Ascending aorta (tissue), 2 donors: ENCODE measurements around the gene PADI3. TPM values are rescaled to one million over a fixed set of nuclear protein-coding genes. Genes with fewer than 3 reads are reported as not detected.

Source experiments
- DNase-seq, 2 donors: peaks; one replicate each; pipeline ENCODE4 v3.0.0-alpha.2; 2019; ENCODE audit warnings: low spot score in 2 of 2
- H3K27ac ChIP-seq, 2 donors: fragments of 200-600 bp; sonication (generic); one replicate each; pipeline ENCODE4 v1.5.1; 2016 to 2017; ENCODE audit warnings: mild to moderate bottlenecking in 1 of 2
- H3K27me3 ChIP-seq: fragments of 200-600 bp; sonication (generic); one replicate; pipeline ENCODE4 v1.5.1; 2017
- H3K36me3 ChIP-seq, 2 donors: fragments of 200-600 bp; sonication (generic); one replicate each; pipeline ENCODE4 v1.5.1; 2016
- H3K4me1 ChIP-seq, 2 donors: fragments of 200-600 bp; sonication (generic); one replicate each; pipeline ENCODE4 v1.5.1; 2016 to 2017; ENCODE audit warnings: mild to moderate bottlenecking in 1 of 2
- H3K4me3 ChIP-seq, 2 donors: fragments of 200-600 bp; sonication (generic); one replicate each; pipeline ENCODE4 v1.5.1; 2016 to 2017; ENCODE audit warnings: mild to moderate bottlenecking in 1 of 2
- H3K9me3 ChIP-seq, 2 donors: fragments of 200-600 bp; sonication (generic); one replicate each; pipeline ENCODE4 v1.5.1; 2016
- intact Hi-C: fragments of 100-400 bp; cut with DNase I; formaldehyde crosslinking; loops from one replicate; pipeline ENCODE4 v1.15.1; 2023
- total RNA-seq: library from RNA; depleted of rRNA; stranded (reverse); fragments of >200 nt; gene quantifications from one replicate; pipeline ENCODE4 v1.1.0, GENCODE V29; 2016
- TF ChIP-seq, protein P1 (sequence below), 3 experiments: fragments of 200-600 bp in 2 of 3; fragments of 450-650 bp in 1 of 3; sonication (generic) in 2 of 3; IDR thresholded peaks; one replicate each; pipeline ENCODE4 v1.5.1; 2016 to 2019; ENCODE audit warnings: antibody characterized with exemption in 3 of 3, mild to moderate bottlenecking in 1 of 3, moderate library complexity in 1 of 3

Gene PADI3
- total RNA-seq, 1 donor from 2014 or later = not detected

- Histone ChIP-seq H3K9me3 (no peaks in the 10 kb centered on the region), H3K27me3 (no peaks in the 10 kb centered on the region), H3K4me3 (no peak overlapping the region), H3K4me1 (no peaks in the 10 kb centered on the region), H3K27ac (no peak overlapping the region), H3K36me3 (no peaks in the 10 kb centered on the region)
- no peak for DNase-seq
- intact Hi-C loops = no loop called here
- TF ChIP-seq, protein P1, sequence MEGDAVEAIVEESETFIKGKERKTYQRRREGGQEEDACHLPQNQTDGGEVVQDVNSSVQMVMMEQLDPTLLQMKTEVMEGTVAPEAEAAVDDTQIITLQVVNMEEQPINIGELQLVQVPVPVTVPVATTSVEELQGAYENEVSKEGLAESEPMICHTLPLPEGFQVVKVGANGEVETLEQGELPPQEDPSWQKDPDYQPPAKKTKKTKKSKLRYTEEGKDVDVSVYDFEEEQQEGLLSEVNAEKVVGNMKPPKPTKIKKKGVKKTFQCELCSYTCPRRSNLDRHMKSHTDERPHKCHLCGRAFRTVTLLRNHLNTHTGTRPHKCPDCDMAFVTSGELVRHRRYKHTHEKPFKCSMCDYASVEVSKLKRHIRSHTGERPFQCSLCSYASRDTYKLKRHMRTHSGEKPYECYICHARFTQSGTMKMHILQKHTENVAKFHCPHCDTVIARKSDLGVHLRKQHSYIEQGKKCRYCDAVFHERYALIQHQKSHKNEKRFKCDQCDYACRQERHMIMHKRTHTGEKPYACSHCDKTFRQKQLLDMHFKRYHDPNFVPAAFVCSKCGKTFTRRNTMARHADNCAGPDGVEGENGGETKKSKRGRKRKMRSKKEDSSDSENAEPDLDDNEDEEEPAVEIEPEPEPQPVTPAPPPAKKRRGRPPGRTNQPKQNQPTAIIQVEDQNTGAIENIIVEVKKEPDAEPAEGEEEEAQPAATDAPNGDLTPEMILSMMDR (IDR thresholded peaks at IDR 0.05) = no peak
Measured at GRCh38 chr1:17216078-17216477, 32.8 kb upstream of the PADI3 start.

GRCh38 chr1:17217607-17218006, 31.3 kb upstream of the PADI3 start:
- DNase-seq = no peak
- no peaks in the 10 kb centered on the region for H3K27me3 ChIP-seq
- TF ChIP-seq, protein P1 (IDR thresholded peaks at IDR 0.05) = no peak
- no peak overlapping the region for H3K4me3 ChIP-seq
- no peak overlapping the region for H3K27ac ChIP-seq
- H3K9me3 ChIP-seq = no peaks in the 10 kb centered on the region
- intact Hi-C loops = no loop called here
- H3K36me3 ChIP-seq = no peaks in the 10 kb centered on the region
- H3K4me1 ChIP-seq = no peaks in the 10 kb centered on the region

- Histone ChIP-seq H3K27me3 (no peaks in the 10 kb centered on the region), H3K9me3 (no peaks in the 10 kb centered on the region), H3K27ac (no peak overlapping the region), H3K4me3 (no peak overlapping the region), H3K36me3 (no peaks in the 10 kb centered on the region), H3K4me1 (no peaks in the 10 kb centered on the region)
- intact Hi-C loops = no loop called here
- TF ChIP-seq, protein P1 (IDR thresholded peaks at IDR 0.05) = no peak
- no peak for DNase-seq
Measured at GRCh38 chr1:17218939-17219338, 30.0 kb upstream of the PADI3 start.

DNA sequence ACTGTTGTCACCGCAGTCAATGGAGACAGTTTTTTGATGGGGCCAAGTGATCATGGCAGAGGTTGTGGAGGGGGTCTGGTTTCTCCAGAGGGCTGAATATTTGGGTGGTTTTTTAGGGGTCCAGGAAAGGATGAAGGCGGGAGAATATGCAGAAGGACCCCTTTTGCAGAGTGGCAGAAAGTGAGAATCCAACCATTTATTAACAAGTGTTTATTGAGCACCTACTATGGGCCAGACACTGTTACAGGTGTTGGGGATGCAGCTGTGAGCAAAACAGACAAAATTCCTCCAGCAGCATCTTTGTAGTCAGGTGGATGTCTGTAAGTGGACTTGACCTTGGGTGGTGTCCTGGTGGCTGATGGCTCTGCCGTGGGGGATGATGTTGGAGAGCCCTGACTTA, 28.6 kb upstream of the PADI3 start:
- H3K36me3 ChIP-seq = no peaks in the 10 kb centered on the region
- H3K27me3 ChIP-seq = no peaks in the 10 kb centered on the region
- TF ChIP-seq, protein P1 (IDR thresholded peaks at IDR 0.05) = no peak
- H3K4me1 ChIP-seq = no peaks in the 10 kb centered on the region
- H3K9me3 ChIP-seq = no peaks in the 10 kb centered on the region
- no peak overlapping the region for H3K4me3 ChIP-seq
- intact Hi-C loops = no loop called here
- no peak overlapping the region for H3K27ac ChIP-seq
- DNase-seq = no peak

DNA sequence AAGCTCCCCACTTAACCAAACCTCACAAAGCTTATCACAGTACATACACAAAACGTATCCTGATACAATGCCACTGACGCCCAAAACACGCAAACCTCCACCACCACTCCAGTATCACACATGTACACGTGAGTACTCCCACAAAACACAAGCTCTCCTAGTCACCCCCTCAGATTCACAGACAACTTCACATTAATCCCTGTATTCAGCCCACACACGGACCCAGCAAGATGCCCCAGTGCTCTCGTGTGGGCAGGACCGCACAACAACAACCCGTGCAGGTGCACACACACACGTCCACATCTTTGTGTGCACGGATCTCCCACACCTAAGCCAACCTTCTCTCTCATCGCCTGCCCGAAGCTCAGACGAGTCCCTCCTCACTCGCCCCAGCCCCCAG, 26.3 kb upstream of the PADI3 start:
- no peaks in the 10 kb centered on the region for H3K27me3 ChIP-seq
- H3K27ac ChIP-seq = no peak overlapping the region
- TF ChIP-seq, protein P1 (IDR thresholded peaks at IDR 0.05) = no peak
- intact Hi-C loops = no loop called here
- no peaks in the 10 kb centered on the region for H3K4me1 ChIP-seq
- no peaks in the 10 kb centered on the region for H3K36me3 ChIP-seq
- no peaks in the 10 kb centered on the region for H3K9me3 ChIP-seq
- H3K4me3 ChIP-seq = no peak overlapping the region
- no peak for DNase-seq

GRCh38 chr1:17224434-17224833, 24.5 kb upstream of the PADI3 start:
- H3K36me3 ChIP-seq = no peaks in the 10 kb centered on the region
- TF ChIP-seq, protein P1 (IDR thresholded peaks at IDR 0.05) = no peak
- H3K27me3 ChIP-seq = no peaks in the 10 kb centered on the region
- no peaks in the 10 kb centered on the region for H3K4me1 ChIP-seq
- no peak overlapping the region for H3K4me3 ChIP-seq
- no peak for DNase-seq
- H3K9me3 ChIP-seq = no peaks in the 10 kb centered on the region
- intact Hi-C loops = no loop called here
- no peak overlapping the region for H3K27ac ChIP-seq
